GM23338 (cell line): ENCODE data around the gene CARTPT.

Experiments used
- CREB1 ChIP-seq: fragments of 250-450 bp; sonication (Bioruptor Pico); IDR thresholded peaks from 2 replicates; pipeline ENCODE4 v1.5.0; 2020; ENCODE audit warnings: low read depth, mild to moderate bottlenecking, moderate library complexity
- CTCF ChIP-seq, 2 experiments: fragments of 200-600 bp in 1 of 2; sonication (generic) in 1 of 2; conservative IDR thresholded peaks; 2 replicates each; pipeline versions ENCODE4 v1.5.1 to v1.6.1; 2016 to 2017; ENCODE audit warnings: antibody characterized with exemption in 2 of 2, low read depth in 2 of 2, mild to moderate bottlenecking in 2 of 2, moderate library complexity in 1 of 2
- EZH2 ChIP-seq: fragments of 200-600 bp; sonication (generic); IDR thresholded peaks from one replicate; pipeline ENCODE4 v1.8.0; 2017; ENCODE audit warnings: antibody characterized with exemption, mild to moderate bottlenecking, low read depth; ENCODE audit not compliant: unreplicated experiment
- EZH2phosphoT487 ChIP-seq: fragments of 200-600 bp; sonication (generic); IDR thresholded peaks from one replicate; pipeline ENCODE4 v1.8.1; 2018; ENCODE audit warnings: antibody characterized with exemption; ENCODE audit not compliant: unreplicated experiment
- JUNB ChIP-seq: IDR thresholded peaks from one replicate; pipeline ENCODE4 v1.6.1; 2016; ENCODE audit warnings: antibody characterized with exemption; ENCODE audit not compliant: unreplicated experiment
- NANOG ChIP-seq: IDR thresholded peaks from 2 replicates; pipeline ENCODE4 v1.6.1; 2016; ENCODE audit warnings: antibody characterized with exemption, borderline replicate concordance
- POLR2AphosphoS5 ChIP-seq: IDR thresholded peaks from 2 replicates; pipeline ENCODE4 v1.6.1; 2016; ENCODE audit warnings: antibody characterized with exemption, low read depth
- REST ChIP-seq: IDR thresholded peaks from one replicate; pipeline ENCODE4 v1.6.1; 2018; ENCODE audit warnings: antibody characterized with exemption; ENCODE audit not compliant: unreplicated experiment
- STAT1 ChIP-seq: IDR thresholded peaks from one replicate; pipeline ENCODE4 v1.6.1; 2016; ENCODE audit warnings: antibody characterized with exemption; ENCODE audit not compliant: unreplicated experiment
- ZNF114 ChIP-seq: fragments of 250-450 bp; sonication (Bioruptor Pico); IDR thresholded peaks from 2 replicates; pipeline ENCODE4 v1.5.0; 2020; ENCODE audit warnings: mild to moderate bottlenecking, moderate library complexity
- ZNF331 ChIP-seq: fragments of 250-450 bp; sonication (Bioruptor Pico); IDR thresholded peaks from 2 replicates; pipeline ENCODE4 v1.5.0; 2020; ENCODE audit warnings: low read depth, mild to moderate bottlenecking, moderate library complexity
- TF ChIP-seq, protein P1 (sequence below): IDR thresholded peaks from 2 replicates; pipeline ENCODE4 v1.6.1; 2016; ENCODE audit warnings: antibody characterized with exemption
- TF ChIP-seq, protein P2 (sequence below): fragments of 250-450 bp; sonication (Bioruptor Pico); IDR thresholded peaks from 2 replicates; pipeline ENCODE4 v1.5.0; 2020; ENCODE audit warnings: mild to moderate bottlenecking, moderate library complexity

- TF ChIP-seq CTCF (conservative IDR thresholded peaks at IDR 0.05; ENCODE audit: low read depth in 2 of 2) (no peak), POLR2AphosphoS5 (no peak), EZH2phosphoT487 (no peak), EZH2 (no peak), REST (no peak), JUNB (no peak), CREB1 (CRISPR knock-in tag) (no peak), ZNF331 (no peak), STAT1 (no peak), ZNF114 (CRISPR knock-in tag) (no peak), NANOG (no peak)
- TF ChIP-seq, protein P1, sequence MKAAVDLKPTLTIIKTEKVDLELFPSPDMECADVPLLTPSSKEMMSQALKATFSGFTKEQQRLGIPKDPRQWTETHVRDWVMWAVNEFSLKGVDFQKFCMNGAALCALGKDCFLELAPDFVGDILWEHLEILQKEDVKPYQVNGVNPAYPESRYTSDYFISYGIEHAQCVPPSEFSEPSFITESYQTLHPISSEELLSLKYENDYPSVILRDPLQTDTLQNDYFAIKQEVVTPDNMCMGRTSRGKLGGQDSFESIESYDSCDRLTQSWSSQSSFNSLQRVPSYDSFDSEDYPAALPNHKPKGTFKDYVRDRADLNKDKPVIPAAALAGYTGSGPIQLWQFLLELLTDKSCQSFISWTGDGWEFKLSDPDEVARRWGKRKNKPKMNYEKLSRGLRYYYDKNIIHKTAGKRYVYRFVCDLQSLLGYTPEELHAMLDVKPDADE, result no peak
- TF ChIP-seq, protein P2, sequence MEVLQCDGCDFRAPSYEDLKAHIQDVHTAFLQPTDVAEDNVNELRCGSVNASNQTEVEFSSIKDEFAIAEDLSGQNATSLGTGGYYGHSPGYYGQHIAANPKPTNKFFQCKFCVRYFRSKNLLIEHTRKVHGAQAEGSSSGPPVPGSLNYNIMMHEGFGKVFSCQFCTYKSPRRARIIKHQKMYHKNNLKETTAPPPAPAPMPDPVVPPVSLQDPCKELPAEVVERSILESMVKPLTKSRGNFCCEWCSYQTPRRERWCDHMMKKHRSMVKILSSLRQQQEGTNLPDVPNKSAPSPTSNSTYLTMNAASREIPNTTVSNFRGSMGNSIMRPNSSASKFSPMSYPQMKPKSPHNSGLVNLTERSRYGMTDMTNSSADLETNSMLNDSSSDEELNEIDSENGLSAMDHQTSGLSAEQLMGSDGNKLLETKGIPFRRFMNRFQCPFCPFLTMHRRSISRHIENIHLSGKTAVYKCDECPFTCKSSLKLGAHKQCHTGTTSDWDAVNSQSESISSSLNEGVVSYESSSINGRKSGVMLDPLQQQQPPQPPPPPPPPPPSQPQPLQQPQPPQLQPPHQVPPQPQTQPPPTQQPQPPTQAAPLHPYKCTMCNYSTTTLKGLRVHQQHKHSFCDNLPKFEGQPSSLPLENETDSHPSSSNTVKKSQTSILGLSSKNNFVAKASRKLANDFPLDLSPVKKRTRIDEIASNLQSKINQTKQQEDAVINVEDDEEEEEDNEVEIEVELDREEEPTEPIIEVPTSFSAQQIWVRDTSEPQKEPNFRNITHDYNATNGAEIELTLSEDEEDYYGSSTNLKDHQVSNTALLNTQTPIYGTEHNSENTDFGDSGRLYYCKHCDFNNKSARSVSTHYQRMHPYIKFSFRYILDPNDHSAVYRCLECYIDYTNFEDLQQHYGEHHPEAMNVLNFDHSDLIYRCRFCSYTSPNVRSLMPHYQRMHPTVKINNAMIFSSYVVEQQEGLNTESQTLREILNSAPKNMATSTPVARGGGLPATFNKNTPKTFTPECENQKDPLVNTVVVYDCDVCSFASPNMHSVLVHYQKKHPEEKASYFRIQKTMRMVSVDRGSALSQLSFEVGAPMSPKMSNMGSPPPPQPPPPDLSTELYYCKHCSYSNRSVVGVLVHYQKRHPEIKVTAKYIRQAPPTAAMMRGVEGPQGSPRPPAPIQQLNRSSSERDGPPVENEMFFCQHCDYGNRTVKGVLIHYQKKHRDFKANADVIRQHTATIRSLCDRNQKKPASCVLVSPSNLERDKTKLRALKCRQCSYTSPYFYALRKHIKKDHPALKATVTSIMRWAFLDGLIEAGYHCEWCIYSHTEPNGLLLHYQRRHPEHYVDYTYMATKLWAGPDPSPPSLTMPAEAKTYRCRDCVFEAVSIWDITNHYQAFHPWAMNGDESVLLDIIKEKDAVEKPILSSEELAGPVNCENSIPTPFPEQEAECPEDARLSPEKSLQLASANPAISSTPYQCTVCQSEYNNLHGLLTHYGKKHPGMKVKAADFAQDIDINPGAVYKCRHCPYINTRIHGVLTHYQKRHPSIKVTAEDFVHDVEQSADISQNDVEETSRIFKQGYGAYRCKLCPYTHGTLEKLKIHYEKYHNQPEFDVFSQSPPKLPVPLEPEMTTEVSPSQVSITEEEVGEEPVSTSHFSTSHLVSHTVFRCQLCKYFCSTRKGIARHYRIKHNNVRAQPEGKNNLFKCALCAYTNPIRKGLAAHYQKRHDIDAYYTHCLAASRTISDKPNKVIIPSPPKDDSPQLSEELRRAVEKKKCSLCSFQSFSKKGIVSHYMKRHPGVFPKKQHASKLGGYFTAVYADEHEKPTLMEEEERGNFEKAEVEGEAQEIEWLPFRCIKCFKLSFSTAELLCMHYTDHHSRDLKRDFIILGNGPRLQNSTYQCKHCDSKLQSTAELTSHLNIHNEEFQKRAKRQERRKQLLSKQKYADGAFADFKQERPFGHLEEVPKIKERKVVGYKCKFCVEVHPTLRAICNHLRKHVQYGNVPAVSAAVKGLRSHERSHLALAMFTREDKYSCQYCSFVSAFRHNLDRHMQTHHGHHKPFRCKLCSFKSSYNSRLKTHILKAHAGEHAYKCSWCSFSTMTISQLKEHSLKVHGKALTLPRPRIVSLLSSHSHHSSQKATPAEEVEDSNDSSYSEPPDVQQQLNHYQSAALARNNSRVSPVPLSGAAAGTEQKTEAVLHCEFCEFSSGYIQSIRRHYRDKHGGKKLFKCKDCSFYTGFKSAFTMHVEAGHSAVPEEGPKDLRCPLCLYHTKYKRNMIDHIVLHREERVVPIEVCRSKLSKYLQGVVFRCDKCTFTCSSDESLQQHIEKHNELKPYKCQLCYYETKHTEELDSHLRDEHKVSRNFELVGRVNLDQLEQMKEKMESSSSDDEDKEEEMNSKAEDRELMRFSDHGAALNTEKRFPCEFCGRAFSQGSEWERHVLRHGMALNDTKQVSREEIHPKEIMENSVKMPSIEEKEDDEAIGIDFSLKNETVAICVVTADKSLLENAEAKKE (CRISPR knock-in tag), result no peak
Observed at GRCh38 chr5:71705421-71705820, 13.7 kb upstream of the CARTPT start.
